Measurements from ENCODE around the gene SIK3.

SIK3 gene

DNA sequence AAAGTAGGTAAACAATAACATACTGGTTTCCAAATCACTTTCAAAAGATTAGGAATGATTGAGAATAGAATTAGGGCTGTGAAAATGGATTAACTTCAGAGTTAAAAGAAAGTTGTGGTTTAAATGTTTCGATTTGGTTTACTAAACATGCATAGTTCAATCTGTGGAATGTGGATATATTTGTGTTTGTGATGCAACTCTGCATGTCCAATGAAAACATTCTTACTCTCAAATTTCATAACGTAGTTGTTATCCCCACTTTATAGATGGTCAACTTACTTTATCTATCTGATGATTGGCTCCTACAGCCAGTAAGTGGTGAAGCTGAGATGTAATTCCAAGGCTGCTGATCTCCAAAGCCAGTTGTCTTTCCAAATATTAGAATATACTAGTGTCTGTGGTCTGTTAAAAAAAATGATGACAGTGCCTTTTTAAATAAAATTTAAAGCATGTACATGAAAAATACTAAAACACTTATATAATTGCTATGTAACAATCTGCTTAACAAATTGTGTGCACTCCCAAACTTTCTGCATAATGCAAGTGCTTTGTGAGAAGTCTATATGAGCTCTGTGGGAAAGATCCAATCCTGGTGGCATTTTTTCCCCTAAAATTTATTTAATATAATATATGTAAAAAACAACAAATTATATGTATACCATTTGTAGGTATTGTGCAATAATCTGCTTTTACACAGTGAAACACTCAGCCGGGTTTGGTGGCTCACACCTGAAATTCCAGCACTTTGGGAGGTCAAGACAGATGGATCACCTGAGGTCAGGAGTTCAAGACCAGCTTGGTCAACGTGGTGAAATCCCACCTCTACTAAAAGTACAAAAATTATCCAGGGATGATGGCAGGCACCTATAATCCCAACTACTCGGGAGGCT, 9.7 kb upstream of the SIK3 start:
- DNase-seq = no peak

GRCh38 chr11:117100556-117100955, 2.3 kb upstream of the SIK3 start:
- DNase-seq = no peak

DNA sequence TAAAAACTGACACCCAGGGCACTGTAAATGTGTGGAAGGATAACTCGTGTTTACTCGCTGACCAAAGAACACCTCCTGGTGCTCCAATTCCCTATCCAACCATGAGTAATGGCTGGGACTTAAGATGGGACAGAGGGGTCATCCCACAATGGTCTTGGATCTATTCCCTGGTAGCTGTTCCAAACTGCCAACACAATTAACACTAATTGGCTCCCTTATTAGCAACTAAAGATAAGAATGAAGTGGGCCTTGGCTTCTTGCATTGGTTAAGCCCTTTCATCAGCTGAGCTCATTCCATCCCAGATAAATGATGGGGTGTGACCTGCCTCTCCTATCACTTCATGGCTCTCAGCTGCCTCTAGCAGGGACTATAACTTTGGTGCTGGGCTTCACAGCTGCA, 1.5 kb upstream of the SIK3 start:
- no peak for DNase-seq

GRCh38 chr11:117097389-117098268, 599 bp downstream of the SIK3 start:
- DNase-seq = no peak

- no peak for DNase-seq
Measured at GRCh38 chr11:117097014-117097388, 1.2 kb downstream of the SIK3 start.

- no peak for DNase-seq
Measured at GRCh38 chr11:117096201-117096991, 1.8 kb downstream of the SIK3 start.

- no peak for DNase-seq
Measured at GRCh38 chr11:117095284-117096161, 2.7 kb downstream of the SIK3 start.

DNA sequence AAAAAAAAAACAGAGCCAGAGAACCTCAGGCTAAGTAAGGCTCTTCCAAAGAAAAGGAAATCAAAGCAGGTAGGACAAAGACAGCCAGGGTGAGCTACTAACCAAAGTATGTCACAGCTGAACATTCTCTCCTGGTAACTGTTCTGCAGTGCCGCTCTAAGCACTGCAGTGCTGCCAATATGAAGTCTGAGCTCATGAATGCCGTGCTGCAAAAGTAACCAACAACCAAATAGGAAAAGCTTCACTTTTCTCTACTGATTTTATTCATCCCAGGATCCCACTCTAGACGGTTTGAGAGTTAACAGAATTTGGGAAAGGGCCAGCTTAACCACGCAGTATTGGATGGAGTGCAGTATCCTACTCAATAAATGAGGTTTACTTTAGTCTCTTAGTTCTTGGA, 3.5 kb downstream of the SIK3 start:
- no peak for DNase-seq

DNA sequence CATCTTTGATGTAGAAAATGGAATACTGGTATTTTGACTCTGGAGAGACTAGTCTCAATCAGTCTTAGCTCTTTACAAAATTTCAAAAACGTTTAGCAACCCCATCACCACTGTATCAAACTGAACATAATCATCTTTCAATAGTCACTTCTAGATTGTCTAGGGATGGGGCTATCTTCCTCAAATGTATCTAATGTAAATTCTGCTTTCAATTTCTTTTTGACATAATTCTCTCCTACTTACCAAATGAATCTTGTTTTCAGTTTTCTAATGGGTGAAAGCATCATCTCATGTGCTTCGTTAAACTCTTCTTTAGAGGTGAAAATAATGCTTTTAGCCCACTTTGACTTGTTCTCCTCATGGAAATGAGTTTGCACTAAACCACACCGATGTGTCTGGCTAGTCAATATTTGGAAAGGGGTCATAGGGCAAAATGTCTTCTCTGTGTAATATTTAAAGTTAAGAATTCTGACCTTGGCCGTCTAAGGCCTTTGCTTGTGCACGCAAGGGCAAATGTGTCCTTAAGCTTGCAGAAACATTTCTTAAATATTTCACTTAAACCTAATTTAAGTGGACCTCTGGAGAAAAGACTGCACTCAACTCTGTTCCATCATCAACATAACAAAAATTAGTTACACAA, 5.2 kb downstream of the SIK3 start:
- no peak for DNase-seq

GRCh38 chr11:117091753-117092477, 6.3 kb downstream of the SIK3 start:
- DNase-seq = no peak

GRCh38 chr11:117090111-117090706, 8.0 kb downstream of the SIK3 start:
- DNase-seq = no peak

DNA sequence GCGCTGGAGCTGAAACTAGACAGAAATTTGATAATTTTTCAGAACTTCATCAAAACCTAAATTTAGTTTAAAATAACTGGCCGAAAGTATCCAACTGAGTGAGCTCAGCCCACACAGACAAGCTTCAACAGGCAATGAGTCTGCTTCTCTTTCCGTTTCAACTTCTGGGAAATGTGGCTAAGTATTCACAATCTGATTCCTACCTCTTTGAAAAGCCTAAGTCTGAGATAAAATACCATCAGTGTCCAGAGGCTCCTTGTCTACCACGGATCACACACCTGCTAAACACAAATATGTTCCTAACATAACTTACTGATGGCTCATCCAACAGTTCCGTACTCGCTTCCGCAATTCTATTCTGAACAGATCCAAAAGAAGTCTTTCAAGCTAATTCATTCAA, 8.5 kb downstream of the SIK3 start:
- no peak for DNase-seq

GRCh38 chr11:117087446-117087845, 10.8 kb downstream of the SIK3 start:
- DNase-seq = no peak

DNA sequence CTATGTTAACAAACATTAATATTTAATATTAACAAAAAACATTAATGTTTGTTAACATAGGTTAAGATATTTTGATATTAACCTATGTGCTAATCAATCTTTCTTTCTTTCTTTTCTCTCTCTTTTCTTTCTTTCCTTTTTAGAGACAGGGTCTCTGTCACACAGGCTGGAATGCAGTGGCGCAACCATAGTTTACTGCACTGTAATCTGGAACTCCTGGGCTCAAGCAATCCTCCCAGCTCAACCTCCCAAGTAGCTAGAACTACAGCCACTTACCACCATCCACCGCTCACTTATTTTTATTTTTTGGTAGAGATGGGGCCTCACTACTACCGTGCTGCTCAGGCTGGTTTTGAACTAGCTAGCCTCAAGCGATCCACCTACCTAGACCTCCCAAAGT, 13.2 kb downstream of the SIK3 start:
- DNase-seq = no peak

GRCh38 chr11:117083011-117083935, 15.0 kb downstream of the SIK3 start:
- no peak for DNase-seq

DNA sequence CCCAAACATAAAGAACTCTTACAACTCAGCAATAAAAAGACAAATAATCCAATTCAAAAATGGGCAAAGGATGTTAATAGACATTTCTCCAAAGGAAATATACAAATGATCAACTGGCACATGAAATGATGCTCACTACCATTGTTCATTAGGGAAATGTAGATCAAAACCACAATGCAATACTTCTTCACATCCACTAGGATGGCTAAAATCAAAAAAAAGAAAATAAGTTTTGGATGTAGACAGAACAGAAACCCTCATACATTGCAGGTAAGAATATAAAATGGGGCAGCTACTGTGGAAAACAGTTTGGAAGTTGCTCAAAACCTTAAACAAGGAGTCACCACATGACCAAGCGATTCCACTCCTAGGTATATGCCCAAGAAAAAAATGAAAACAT, 16.3 kb downstream of the SIK3 start:
- DNase-seq = no peak

DNA sequence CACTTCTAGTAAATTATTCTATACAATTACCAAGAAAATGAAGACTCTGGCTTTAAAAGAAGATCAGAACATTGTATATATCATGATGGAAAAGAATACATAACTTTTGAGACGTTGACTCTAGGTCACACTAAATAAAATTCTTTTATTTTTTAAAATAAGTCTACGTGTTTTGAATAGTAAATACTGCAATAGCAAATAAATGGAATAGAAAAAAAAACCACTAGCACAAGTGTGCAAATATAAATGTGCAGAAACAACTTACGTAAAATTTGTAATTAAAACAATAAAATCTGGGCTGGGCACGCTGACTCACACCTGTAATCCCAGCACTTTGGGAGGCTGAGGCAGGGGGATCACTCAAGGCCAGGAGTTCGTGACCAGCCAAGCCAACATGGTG, 17.9 kb downstream of the SIK3 start:
- no peak for DNase-seq

DNA sequence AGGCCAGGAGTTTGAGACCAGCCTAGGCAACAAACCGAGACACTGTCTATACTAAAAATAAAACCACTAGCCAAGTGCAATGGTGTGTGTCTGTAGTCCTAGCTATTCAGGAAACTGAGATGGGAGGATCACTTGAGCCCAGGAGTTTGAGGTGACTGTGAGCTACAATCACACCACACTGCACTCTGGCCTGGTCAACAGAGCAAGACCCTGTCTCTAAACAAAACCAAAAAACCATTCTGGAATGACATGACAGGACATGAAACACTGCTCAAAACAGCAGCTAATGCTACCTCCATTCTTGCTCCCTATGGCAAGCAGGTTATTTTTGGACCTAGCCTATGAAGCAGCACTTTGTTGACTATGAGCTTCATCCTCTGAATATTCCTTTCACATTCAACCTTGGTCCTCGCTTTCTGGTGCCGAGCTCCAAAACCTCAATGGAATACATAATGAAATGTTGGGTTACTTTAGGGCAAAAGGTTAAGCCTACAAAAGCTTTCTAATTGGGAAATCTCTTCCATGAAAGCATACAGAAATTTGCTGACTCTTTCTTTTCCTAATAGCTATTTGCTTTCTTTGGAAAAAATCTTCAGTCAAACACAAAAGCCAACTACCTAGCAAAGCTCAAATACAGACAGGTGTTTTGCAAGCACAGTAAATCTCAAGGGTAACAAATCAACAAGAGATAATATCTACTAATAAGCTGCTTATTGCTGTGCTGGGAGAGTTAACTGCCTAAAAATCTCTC, 21.1 kb downstream of the SIK3 start:
- DNase-seq = no peak

- no peak for DNase-seq
Measured at GRCh38 chr11:117075186-117075585, 23.0 kb downstream of the SIK3 start.
